GM18861 (cell line): ENCODE results near the gene PPFIA4.

Experiments
- ATAC-seq: cut with Tn5 transposase; IDR thresholded peaks from one replicate; pipeline ENCODE4 v1.9.1; 2021; ENCODE audit not compliant: unreplicated experiment

Gene PPFIA4

GRCh38 chr1:203124546-203125317 is 98.4 kb downstream of the PPFIA4 start:
- ATAC-seq, result no peak

- no peak for ATAC-seq
These were observed 100.0 kb downstream of the PPFIA4 start for GRCh38 chr1:203126151-203126865.

GRCh38 chr1:203126866-203127665 is 100.8 kb downstream of the PPFIA4 start:
- no peak for ATAC-seq

- ATAC-seq, result no peak
These were observed 101.6 kb downstream of the PPFIA4 start, which contains the start of gene ADORA1 for GRCh38 chr1:203127666-203128430. Gene ADORA1 (plus strand): TSS chr1:203127726. CDS start chr1:203128842, 1,116 bp downstream.

- no peak for ATAC-seq
These were observed 102.1 kb downstream of the PPFIA4 start for GRCh38 chr1:203128431-203128715.
